Stimulated activated CD4-positive, alpha-beta T cell treated with anti-CD3 and anti-CD28 coated beads, Interleukin-2, amount 100 ng/mL, for 4 hours (primary cell): ENCODE measurements around the gene CC2D2B.
"Not testable (repeated sequence)": the region's sequence is repeated elsewhere in the genome, so short reads cannot be mapped to it uniquely, and the experiment has no call there.

Experiments
- DNase-seq: peaks from one replicate; pipeline ENCODE4 v3.0.0-alpha.2; 2020; ENCODE audit warnings: low read depth

Gene CC2D2B

GRCh38 chr10:95907456-95908253, at the start of gene CC2D2B:
CC2D2B (plus strand) TSS chr10:95907975; CDS start chr10:95911324, 3,349 bp downstream.
- peak; percentile 45 for DNase-seq

- no peak for DNase-seq
Measured at GRCh38 chr10:95860166-95860940, 47.4 kb upstream of the CC2D2B start.

GRCh38 chr10:95861386-95861785, 46.4 kb upstream of the CC2D2B start:
- DNase-seq = no peak

GRCh38 chr10:95864906-95865813, 42.6 kb upstream of the CC2D2B start:
- peak; percentile 2 for DNase-seq

GRCh38 chr10:95865814-95866466, 41.8 kb upstream of the CC2D2B start:
- DNase-seq = no peak

- no peak for DNase-seq
Measured at GRCh38 chr10:95866467-95866842, 41.3 kb upstream of the CC2D2B start.

GRCh38 chr10:95867866-95868265, 39.9 kb upstream of the CC2D2B start:
- no peak for DNase-seq

GRCh38 chr10:95872158-95872711, 35.5 kb upstream of the CC2D2B start:
- no peak for DNase-seq

GRCh38 chr10:95873139-95873538, 34.6 kb upstream of the CC2D2B start:
- DNase-seq = no peak

GRCh38 chr10:95873651-95874050, 34.1 kb upstream of the CC2D2B start:
- no peak for DNase-seq

- not testable (repeated sequence) for DNase-seq
Measured at GRCh38 chr10:95874783-95875182, 33.0 kb upstream of the CC2D2B start.

GRCh38 chr10:95876756-95877155, 31.0 kb upstream of the CC2D2B start:
- DNase-seq = no peak

- no peak for DNase-seq
Measured at GRCh38 chr10:95877881-95878280, 29.9 kb upstream of the CC2D2B start.

- no peak for DNase-seq
Measured at GRCh38 chr10:95880704-95881103, 27.1 kb upstream of the CC2D2B start.

- DNase-seq = no peak
Measured at GRCh38 chr10:95881316-95881715, 26.5 kb upstream of the CC2D2B start.

- DNase-seq = no peak
Measured at GRCh38 chr10:95889830-95890229, 17.9 kb upstream of the CC2D2B start.

- DNase-seq = no peak
Measured at GRCh38 chr10:95896071-95896850, 11.5 kb upstream of the CC2D2B start.

GRCh38 chr10:95905897-95906580, 1.7 kb upstream of the CC2D2B start:
- DNase-seq = not testable (repeated sequence)

- DNase-seq = peak; percentile 3
Measured at GRCh38 chr10:95906677-95907455, 909 bp upstream of the CC2D2B start.
